IgD-negative memory B cell (primary cell): ENCODE data around the gene ERP44. TPM values are rescaled to one million over a fixed set of nuclear protein-coding genes. Genes with fewer than 3 reads are reported as not detected.
"Not testable (repeated sequence)": the region's sequence is repeated elsewhere in the genome, so short reads cannot be mapped to it uniquely, and the experiment has no call there.

Experiments used
- H3K27ac Mint-ChIP-seq, 3 donors: one replicate each; pipeline ENCODE4 v1.8.0; 2020 to 2022; ENCODE audit warnings: mild to moderate bottlenecking in 3 of 3, mixed read lengths in 3 of 3, moderate library complexity in 1 of 3
- H3K27me3 Mint-ChIP-seq: one replicate; pipeline ENCODE4 v1.8.0; 2021; ENCODE audit warnings: mixed read lengths
- H3K36me3 Mint-ChIP-seq: one replicate; pipeline ENCODE4 v1.8.0; 2020; ENCODE audit warnings: mild to moderate bottlenecking, mixed read lengths
- H3K4me1 Mint-ChIP-seq, 3 donors: one replicate each; pipeline ENCODE4 v1.8.0; 2020 to 2022; ENCODE audit warnings: mixed read lengths in 3 of 3, mild to moderate bottlenecking in 1 of 3
- H3K4me3 Mint-ChIP-seq, 4 donors: one replicate each; pipeline ENCODE4 v1.8.0; 2020 to 2022; ENCODE audit warnings: mild to moderate bottlenecking in 4 of 4, mixed read lengths in 4 of 4, moderate library complexity in 3 of 4
- H3K9me3 Mint-ChIP-seq, 3 donors: one replicate each; pipeline ENCODE4 v1.8.0; 2020 to 2021; ENCODE audit warnings: mixed read lengths in 3 of 3, mild to moderate bottlenecking in 1 of 3
- polyA plus RNA-seq: library from polyadenylated mRNA; unstranded; fragments of 300-500 nt; fragmentation: Illumina TruSeq; gene quantifications from one replicate; pipeline ENCODE4 v1.2.3, GENCODE V29; 2021

The ERP44 gene
- polyA plus RNA-seq, 1 donor from 2014 or later, result 45.3 TPM

DNA sequence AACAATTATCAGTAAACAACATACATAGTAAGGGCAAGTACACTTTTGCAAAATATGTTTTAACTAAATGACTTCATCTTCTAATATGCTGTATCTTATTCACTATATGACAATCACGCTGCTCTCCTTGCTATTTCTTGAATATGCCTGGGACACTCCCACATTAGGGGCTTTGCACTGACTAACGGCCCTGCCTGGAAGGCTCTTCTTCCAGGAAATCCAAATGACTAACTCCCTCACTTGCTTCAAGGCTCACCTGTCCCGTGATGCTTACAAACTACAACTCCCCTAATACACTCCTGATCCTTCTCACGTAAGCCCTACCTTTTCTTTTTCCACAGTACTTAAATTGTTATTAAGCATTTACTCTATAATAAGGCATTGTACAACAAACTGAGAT lies 10.6 kb downstream of the ERP44 start:
- Mint-ChIP-seq H3K27me3 (no peaks in the 10 kb centered on the region), H3K27ac (no peak overlapping the region), H3K36me3 (no peaks in the 10 kb centered on the region), H3K4me1 (peaks cover 54 to 59% (median 56%) of the 10 kb centered on the region in 3 donors), H3K9me3 (no peaks in the 10 kb centered on the region), H3K4me3 (no peak overlapping the region)

GRCh38 chr9:100087218-100087617 lies 11.6 kb downstream of the ERP44 start:
- peaks cover 53 to 61% (median 55%) of the 10 kb centered on the region in 3 donors for H3K4me1 Mint-ChIP-seq
- H3K9me3 Mint-ChIP-seq, result no peaks in the 10 kb centered on the region
- no peaks in the 10 kb centered on the region for H3K36me3 Mint-ChIP-seq
- peak overlapping the region in 1 of 3 donors; percentile 11 for H3K27ac Mint-ChIP-seq
- peak overlapping the region in 1 of 4 donors; percentile 79 for H3K4me3 Mint-ChIP-seq
- no peaks in the 10 kb centered on the region for H3K27me3 Mint-ChIP-seq

DNA sequence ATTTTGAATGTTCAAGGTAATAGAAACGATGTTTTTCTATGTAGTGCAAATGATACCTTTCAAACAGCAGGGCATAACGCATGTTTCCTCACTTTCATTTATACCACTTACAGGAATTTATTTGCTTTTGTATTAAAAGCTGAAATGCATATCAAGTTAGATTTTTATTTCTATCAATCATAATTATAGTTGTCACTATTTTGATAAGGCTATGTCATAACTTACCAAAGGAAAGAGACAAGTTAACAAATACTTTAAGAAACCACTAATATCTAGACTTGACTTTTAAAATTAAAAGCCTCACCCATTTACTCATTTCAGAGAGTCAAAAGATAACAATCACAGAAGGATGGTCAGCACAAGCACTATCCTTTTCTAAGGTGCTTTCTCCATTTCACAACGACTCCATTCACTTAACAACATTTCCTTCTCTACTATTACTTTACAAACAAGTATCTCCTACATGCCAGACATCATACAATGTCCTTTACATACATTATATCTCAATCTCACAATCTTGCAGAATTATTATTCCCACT lies 12.6 kb downstream of the ERP44 start:
- Mint-ChIP-seq H3K9me3 (no peaks in the 10 kb centered on the region), H3K27me3 (no peaks in the 10 kb centered on the region), H3K4me1 (peaks cover 49 to 58% (median 57%) of the 10 kb centered on the region in 3 donors), H3K27ac (peak overlapping the region; percentile 0 to 18 (median 6)), H3K36me3 (no peaks in the 10 kb centered on the region), H3K4me3 (peak overlapping the region in 3 of 4 donors; percentile 28 to 75 (median 30))

DNA sequence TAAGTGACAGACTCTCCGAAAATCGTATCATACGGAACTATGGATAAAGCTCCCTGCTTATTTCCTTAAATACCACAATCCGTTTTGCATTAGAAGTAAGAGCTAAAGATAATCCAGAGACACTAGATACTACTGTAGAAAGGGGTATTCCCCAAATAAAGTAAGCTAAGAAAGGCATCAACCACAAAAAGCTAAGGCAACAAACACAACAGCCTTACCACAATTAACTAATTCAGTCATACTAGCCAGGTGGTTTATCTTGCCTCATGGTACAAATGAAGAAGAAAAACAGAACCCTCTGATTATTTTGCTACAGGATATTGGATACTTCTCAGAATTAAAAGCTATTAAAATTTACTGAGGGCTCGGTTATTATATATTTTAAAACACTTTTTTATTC lies 14.1 kb downstream of the ERP44 start:
- H3K9me3 Mint-ChIP-seq, result no peaks in the 10 kb centered on the region

DNA sequence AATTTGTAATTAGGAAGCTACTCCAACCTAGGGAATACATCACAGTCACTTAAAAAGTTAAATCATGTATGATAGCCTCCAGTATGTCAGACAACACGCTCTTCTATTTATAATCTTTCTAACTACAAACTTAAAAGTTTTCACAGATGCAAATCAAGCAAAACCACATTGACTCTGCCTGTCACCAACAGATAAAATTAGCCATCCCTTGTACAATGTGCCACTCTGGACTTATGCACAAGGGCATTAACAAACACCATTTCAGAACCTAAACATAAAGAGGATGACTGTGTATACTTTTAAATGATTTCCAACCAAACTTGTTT lies 14.7 kb downstream of the ERP44 start:
- H3K9me3 Mint-ChIP-seq, result no peaks in the 10 kb centered on the region
- peaks cover 60 to 68% (median 66%) of the 10 kb centered on the region in 3 donors for H3K4me1 Mint-ChIP-seq
- peak overlapping the region; percentile 31 to 90 (median 81) for H3K27ac Mint-ChIP-seq
- H3K27me3 Mint-ChIP-seq, result no peaks in the 10 kb centered on the region
- H3K4me3 Mint-ChIP-seq, result peak overlapping the region; percentile 78 to 94 (median 88)
- no peaks in the 10 kb centered on the region for H3K36me3 Mint-ChIP-seq

More for the DNA sequence above, 14.1 kb downstream of the ERP44 start:
- Mint-ChIP-seq H3K36me3 (no peaks in the 10 kb centered on the region), H3K27ac (peak overlapping the region; percentile 31 to 84 (median 81)), H3K4me3 (peak overlapping the region; percentile 78 to 94 (median 82)), H3K27me3 (no peaks in the 10 kb centered on the region), H3K4me1 (peaks cover 57 to 64% (median 64%) of the 10 kb centered on the region in 3 donors)

- no peaks in the 10 kb centered on the region for H3K9me3 Mint-ChIP-seq
- peak overlapping the region; percentile 78 to 94 (median 88) for H3K4me3 Mint-ChIP-seq
- peaks cover 65 to 73% (median 71%) of the 10 kb centered on the region in 3 donors for H3K4me1 Mint-ChIP-seq
- no peaks in the 10 kb centered on the region for H3K36me3 Mint-ChIP-seq
- no peaks in the 10 kb centered on the region for H3K27me3 Mint-ChIP-seq
- peak overlapping the region; percentile 31 to 90 (median 81) for H3K27ac Mint-ChIP-seq
Observed at GRCh38 chr9:100083448-100084127, 15.2 kb downstream of the ERP44 start.

- H3K36me3 Mint-ChIP-seq, result no peaks in the 10 kb centered on the region
- peak overlapping the region in 2 of 3 donors; percentile 31 to 81 for H3K27ac Mint-ChIP-seq
- no peaks in the 10 kb centered on the region for H3K9me3 Mint-ChIP-seq
- H3K4me1 Mint-ChIP-seq, result peaks cover 62 to 68% (median 63%) of the 10 kb centered on the region in 3 donors
- H3K27me3 Mint-ChIP-seq, result no peaks in the 10 kb centered on the region
- H3K4me3 Mint-ChIP-seq, result peak overlapping the region in 2 of 4 donors; percentile 85 to 94
Observed at GRCh38 chr9:100082782-100083181, 16.0 kb downstream of the ERP44 start.

GRCh38 chr9:100076256-100076655 lies 22.5 kb downstream of the ERP44 start:
- peaks cover 32 to 41% (median 38%) of the 10 kb centered on the region in 3 donors for H3K4me1 Mint-ChIP-seq
- H3K9me3 Mint-ChIP-seq, result not testable (repeated sequence)

GRCh38 chr9:100074989-100075388 lies 23.8 kb downstream of the ERP44 start:
- peak overlapping the region in 1 of 4 donors; percentile 5 for H3K4me3 Mint-ChIP-seq
- peaks cover 4% of the 10 kb centered on the region for H3K36me3 Mint-ChIP-seq
- H3K9me3 Mint-ChIP-seq, result no peaks in the 10 kb centered on the region
- peaks cover 30 to 38% (median 35%) of the 10 kb centered on the region in 3 donors for H3K4me1 Mint-ChIP-seq
- no peak overlapping the region for H3K27ac Mint-ChIP-seq
- H3K27me3 Mint-ChIP-seq, result no peaks in the 10 kb centered on the region

More at GRCh38 chr9:100076256-100076655, 22.5 kb downstream of the ERP44 start:
- H3K27me3 Mint-ChIP-seq, H3K27ac Mint-ChIP-seq, H3K36me3 Mint-ChIP-seq, H3K4me3 Mint-ChIP-seq: not testable (repeated sequence)

DNA sequence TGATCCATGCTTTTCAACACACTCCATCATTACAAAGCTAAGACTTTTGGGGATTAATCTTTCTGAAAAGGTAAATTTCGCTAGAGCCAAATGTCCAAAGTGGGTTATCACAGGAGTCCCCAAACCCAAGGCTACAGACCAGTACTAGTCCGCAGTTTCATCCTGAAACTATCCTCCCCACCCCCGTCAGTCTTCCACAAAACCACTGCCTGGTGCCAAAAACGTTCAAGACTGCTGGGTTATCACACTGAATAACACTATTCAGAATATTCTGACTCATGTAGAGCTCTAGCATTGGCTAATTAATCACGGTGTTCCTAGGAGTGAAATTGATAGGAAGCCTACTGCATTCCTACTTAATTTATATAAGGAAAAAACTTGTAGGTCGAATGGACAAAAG lies 24.7 kb downstream of the ERP44 start:
- Mint-ChIP-seq H3K27ac (no peak overlapping the region), H3K27me3 (no peaks in the 10 kb centered on the region), H3K9me3 (no peaks in the 10 kb centered on the region)

DNA sequence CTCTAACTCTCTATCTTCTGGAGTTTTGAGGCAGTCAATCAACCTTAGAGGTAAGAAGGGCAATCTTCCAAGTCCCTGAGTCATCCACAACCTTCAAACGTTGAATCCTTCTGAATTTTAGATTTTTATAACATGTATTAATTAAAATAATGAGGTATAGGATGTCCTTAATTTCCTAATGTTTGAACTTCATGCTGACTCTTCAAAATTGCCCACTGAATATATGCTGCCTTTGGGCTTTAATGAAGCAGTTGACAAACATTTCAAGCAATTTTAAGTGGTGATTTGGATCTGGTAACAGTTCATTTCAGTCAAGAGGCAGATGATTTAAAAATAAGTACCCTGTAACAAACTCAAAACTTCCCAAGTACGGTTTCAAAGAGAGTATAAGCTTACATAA lies 26.0 kb downstream of the ERP44 start:
- Mint-ChIP-seq H3K4me3 (no peak overlapping the region), H3K27me3 (no peaks in the 10 kb centered on the region), H3K4me1 (peaks cover 18 to 26% (median 25%) of the 10 kb centered on the region in 3 donors), H3K9me3 (no peaks in the 10 kb centered on the region), H3K36me3 (peaks cover 5% of the 10 kb centered on the region), H3K27ac (no peak overlapping the region)

More for the DNA sequence above, 24.7 kb downstream of the ERP44 start:
- peaks cover 26 to 32% (median 31%) of the 10 kb centered on the region in 3 donors for H3K4me1 Mint-ChIP-seq
- peaks cover 5% of the 10 kb centered on the region for H3K36me3 Mint-ChIP-seq
- H3K4me3 Mint-ChIP-seq, result no peak overlapping the region

- Mint-ChIP-seq H3K27me3 (no peaks in the 10 kb centered on the region), H3K36me3 (peaks cover 3% of the 10 kb centered on the region), H3K27ac (no peak overlapping the region), H3K9me3 (no peaks in the 10 kb centered on the region), H3K4me1 (peaks cover 19 to 25% (median 24%) of the 10 kb centered on the region in 3 donors), H3K4me3 (no peak overlapping the region)
Observed at GRCh38 chr9:100071271-100071670, 27.5 kb downstream of the ERP44 start.

DNA sequence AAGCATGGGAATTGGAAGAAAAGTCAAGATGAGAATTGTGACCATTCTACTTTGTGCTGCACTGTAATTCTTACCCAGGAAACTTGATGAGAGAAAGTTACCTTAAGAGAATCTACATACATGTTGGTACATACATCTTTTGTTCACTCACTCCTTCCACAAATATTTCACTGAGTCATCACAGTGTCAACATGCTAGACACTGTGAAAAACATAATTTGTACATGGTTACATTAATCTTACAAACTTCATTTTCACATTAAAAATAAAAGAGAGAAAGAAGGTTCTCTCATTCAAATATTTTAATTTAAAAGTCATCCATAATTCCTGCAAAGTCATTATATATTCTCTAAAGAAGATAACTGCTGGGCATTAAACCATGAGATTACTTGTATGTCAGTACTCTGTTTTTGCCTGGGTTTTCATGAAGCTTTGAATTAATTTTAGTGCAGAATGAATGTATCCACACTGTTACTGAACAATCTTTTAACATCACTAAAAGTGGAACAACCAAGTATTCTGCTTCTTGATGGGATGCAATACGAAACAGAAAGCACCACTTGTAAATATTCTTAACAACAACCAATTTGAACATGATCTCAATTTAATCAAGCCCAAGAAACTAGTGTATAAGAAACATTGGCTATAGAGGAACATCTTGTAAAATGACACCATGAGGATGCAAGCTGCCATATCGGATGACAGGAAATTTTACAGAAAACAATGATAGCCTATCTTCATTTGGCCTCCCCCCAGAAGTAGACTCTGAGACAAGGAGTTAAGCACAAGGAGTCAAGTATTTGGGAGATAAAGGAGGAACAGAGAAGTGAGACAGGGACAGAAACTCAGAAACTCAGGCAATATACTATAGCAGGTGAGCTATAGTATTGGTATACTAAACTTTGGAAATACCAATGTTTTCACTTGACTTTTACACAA lies 28.4 kb downstream of the ERP44 start:
- H3K4me1 Mint-ChIP-seq, result peaks cover 17 to 31% (median 26%) of the 10 kb centered on the region in 3 donors
- H3K9me3 Mint-ChIP-seq, result no peaks in the 10 kb centered on the region
- peaks cover 3% of the 10 kb centered on the region for H3K36me3 Mint-ChIP-seq
- H3K27ac Mint-ChIP-seq, result no peak overlapping the region
- no peak overlapping the region for H3K4me3 Mint-ChIP-seq
- no peaks in the 10 kb centered on the region for H3K27me3 Mint-ChIP-seq

GRCh38 chr9:100069068-100069467 lies 29.7 kb downstream of the ERP44 start:
- not testable (repeated sequence) for H3K36me3 Mint-ChIP-seq, H3K9me3 Mint-ChIP-seq, H3K27ac Mint-ChIP-seq, H3K27me3 Mint-ChIP-seq
- Mint-ChIP-seq H3K4me3 (peak overlapping the region in 1 of 4 donors; percentile 66), H3K4me1 (peaks cover 17 to 34% (median 26%) of the 10 kb centered on the region in 3 donors)

GRCh38 chr9:100067990-100068389 lies 30.8 kb downstream of the ERP44 start:
- not testable (repeated sequence) for H3K4me3 Mint-ChIP-seq, H3K27ac Mint-ChIP-seq
- H3K4me1 Mint-ChIP-seq, result peaks cover 19 to 37% (median 28%) of the 10 kb centered on the region in 3 donors

More at GRCh38 chr9:100067990-100068389, 30.8 kb downstream of the ERP44 start:
- H3K27me3 Mint-ChIP-seq, H3K36me3 Mint-ChIP-seq, H3K9me3 Mint-ChIP-seq: not testable (repeated sequence)
